ENCODE data around the gene ZNF445.
"Not testable (repeated sequence)": the region's sequence is repeated elsewhere in the genome, so short reads cannot be mapped to it uniquely, and the experiment has no call there.

GRCh38 chr3:44474886-44475285 is 2.6 kb downstream of the ZNF445 start:
- TF ChIP-seq CTCF, POLR2A (IDR thresholded peaks at IDR 0.05): not testable (repeated sequence)

All from lower leg skin (tissue), 3 donors.